GM19455 (cell line): ENCODE data around the gene GRM3.

Experiments
- ATAC-seq: cut with Tn5 transposase; IDR thresholded peaks from one replicate; pipeline ENCODE4 v1.9.1; 2021; ENCODE audit not compliant: unreplicated experiment

GRM3 gene

DNA sequence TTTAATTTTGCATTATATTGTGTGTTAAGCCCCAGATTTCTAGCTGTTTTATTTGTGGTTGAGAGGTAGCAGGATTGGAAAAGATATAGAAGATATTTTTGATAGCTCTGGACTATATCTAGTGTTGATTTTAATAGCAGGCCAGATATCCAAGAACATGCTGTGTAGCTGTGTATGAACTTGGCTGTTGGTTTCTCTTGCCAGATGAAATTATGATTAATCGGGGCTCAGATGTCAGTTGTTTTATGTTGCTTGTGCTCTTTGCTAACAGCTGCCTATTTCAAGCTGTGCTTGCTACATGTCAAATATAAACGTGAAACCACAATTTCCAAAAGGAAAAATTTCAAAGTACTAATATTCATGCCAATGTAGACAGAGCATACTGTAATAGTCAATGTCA is 141.1 kb downstream of the GRM3 start:
- no peak for ATAC-seq

DNA sequence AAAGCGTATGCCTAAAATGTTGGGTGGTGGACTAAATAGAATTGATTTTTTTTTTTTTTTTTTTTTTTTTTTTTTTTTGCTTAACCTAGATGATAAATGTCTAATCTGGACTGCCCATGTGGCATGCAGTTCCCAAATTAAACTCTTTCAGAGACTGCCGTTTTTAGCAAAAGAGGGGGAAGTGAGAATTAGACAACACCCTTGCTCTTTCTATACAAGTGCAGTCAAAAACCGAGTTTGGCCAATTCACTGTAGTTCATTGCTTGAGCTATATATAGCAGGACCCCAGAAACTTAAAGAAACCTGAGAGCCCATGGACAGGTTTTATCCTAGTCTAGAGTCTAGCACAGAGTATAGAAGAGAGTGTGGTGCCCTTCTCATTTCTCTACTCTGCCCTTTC is 141.9 kb downstream of the GRM3 start:
- ATAC-seq = peak; percentile 83

DNA sequence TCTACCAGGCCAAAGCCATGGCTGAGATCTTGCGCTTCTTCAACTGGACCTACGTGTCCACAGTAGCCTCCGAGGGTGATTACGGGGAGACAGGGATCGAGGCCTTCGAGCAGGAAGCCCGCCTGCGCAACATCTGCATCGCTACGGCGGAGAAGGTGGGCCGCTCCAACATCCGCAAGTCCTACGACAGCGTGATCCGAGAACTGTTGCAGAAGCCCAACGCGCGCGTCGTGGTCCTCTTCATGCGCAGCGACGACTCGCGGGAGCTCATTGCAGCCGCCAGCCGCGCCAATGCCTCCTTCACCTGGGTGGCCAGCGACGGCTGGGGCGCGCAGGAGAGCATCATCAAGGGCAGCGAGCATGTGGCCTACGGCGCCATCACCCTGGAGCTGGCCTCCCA is 142.7 kb downstream of the GRM3 start:
- no peak for ATAC-seq

DNA sequence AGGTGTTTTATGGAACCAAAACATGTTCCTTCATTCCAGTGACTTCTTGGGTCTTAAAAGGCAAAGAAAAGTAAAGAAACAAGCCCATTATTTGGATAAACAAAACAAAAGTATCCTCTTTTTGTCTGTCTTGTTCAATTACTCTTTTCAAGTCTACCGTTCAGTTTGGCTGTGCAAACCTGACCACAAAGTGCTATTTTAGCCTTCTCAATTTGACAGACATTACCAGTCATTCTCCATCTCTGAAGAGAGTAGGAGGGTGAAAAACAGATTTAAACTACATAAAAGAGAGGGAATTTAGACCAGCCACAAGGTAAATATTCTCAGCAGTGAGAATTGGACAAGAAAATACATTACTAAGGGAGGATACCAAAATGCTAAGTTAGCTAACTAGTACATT is 145.2 kb downstream of the GRM3 start:
- peak; percentile 48 for ATAC-seq

DNA sequence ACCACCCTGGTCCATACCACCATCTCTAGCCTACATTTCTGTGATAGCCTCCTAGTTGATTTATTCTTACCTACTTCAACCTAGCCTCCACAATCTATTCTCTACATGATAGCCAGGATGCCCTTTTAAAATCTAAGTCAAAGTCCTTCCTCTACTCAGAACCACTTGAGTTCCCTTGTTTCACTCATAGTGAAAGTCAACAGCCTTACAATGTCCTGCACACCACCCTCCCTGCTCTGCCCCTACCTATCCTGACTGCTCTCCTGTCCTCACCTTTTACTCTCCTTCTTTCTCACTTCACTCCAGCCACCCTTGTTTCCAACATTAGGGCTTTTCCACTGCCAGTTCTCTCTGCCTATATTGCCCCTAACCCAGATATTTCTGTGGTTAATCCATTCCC is 146.7 kb downstream of the GRM3 start:
- ATAC-seq = peak; percentile 46

DNA sequence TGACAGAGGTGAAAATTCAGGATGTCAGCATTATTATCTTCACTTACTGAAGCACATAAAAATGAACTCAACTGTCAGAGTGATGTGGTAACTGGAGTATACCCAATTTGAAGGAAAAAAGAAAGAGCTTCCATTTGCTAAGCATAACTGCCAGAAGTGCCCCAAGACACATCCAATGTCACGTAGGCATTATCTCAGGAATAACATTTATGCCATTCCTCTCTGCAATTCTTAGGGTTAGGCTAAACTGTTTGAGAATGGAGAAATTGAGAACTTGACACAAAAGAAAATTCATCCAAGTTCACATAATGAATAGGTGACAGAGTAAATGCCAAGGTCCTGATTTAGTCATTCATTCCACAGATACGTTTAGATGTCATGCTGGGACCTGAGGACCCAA is 148.6 kb downstream of the GRM3 start:
- ATAC-seq = no peak

DNA sequence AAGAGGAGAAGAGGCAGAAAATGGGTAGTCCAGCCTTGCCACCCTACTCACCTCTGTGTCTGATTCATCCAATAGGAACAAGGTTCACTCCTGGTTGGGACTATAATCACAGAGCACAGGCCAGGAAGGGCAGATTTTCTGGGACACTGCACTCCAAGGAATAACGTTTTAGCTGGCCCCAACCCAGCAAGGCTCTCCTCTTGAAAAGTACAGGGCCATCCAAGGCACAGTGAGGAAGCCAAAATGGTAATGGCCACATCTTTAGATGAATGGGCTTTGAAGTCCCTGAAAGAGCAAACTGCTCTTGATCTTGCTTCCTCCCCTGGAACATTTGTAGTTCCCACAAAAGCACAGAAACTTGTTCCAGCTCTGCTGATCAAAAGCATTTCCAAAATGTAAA is 149.4 kb downstream of the GRM3 start:
- ATAC-seq = no peak

DNA sequence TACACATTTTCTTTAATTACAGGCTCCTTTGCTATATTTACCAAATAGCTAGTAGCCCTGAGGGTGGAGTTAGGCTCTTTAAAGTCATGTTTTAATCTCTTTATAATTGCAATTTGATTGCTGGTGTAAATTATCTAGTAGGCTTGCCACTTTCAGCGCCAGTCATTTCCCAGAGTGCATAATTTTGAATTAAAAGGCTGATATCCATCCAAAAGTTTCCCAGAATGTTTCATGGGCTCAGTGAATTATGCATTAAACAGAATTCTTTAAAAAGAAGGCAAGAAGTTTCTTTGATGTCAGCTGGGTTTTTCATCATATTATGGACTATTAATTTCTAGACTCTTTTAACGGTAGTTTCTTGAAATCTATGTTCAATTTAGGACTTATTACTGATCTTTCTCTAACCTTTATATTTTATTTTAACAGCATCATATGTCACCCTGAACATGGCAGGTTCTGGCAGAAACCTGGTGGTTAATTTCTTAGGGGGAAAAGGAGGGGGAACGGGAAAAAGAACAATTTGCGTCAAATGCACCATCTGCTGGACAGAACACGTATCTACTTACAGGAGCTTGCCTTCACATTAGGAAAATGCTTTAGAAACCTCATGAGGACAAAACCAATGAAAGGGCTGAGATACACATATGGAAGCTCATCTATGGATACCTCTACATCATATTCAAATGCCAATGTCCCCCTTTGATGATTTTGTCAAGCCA is 171.1 kb downstream of the GRM3 start:
- ATAC-seq = peak; percentile 68

DNA sequence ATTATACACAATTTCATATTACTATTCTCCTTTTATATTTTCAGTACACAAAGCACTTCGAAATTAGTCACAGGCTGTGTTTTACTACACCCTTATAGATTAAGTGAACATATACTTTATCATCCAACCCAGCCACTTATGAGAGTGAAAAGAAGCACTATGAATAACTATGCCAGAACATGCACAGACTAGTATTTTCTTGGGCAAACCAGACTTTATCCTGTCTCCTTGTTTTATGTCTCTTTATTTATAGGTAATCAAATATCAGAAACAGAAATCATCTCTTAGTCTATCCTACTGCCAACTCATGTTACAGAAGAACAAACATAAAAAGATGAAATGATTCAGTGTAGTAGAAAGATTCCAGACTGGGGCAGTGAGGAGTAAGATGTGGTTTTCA is 171.8 kb downstream of the GRM3 start:
- ATAC-seq = no peak

DNA sequence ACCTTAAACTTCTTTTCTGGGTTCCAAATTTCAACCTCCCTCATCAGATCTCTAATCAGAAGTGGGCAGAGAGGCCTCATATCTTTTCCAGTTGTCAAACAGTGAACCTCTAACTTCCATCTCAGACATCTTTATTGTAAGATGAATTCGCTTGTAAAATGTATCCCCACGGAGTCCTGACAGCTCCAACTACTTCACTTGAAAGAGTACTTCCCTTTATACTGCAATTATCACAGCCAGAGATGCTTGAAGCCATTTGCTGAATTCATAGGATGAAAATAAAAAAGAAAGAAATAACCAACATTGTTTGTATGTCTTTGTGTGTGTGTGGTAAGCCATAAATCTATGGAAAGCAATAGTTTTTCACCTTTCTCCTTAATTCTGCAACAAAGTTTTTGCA is 175.2 kb downstream of the GRM3 start:
- no peak for ATAC-seq

DNA sequence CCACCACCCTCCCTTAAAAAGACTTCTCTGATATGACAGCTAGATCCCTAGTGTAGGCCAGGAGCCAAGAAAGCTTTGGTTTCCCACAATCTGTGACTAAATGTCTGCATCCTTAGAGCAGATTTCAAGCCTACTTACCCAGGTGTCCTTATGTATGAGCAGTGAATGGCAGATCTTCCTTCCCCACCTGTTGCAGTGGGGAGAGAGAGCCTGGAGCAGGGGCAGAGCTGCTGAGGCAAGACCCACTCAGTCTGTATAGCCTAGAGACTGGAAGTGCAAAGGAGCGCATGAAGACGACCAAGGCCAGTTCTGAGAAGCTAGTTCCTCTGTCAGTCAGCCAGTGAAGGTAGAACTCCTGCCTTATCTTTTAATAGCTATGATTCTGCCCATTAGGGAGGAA is 180.1 kb downstream of the GRM3 start:
- ATAC-seq = no peak

DNA sequence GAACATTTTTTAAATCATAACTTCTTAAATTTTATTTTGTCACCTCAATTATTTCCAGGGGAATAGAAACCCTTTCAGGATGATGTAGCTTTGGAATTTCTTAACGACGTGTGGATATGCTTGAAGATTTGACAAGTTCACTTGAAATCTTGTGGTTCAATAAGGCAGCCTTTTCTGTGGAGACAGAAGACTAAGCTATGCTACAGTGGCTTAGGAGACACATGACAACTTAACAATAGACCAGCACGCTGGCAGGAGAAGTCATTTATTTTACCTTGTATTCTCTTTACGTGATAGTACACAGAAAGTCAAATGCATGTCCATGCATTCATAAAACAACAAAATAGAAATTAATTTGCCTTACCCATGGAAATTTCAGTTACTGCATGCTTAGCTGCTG is 181.6 kb downstream of the GRM3 start:
- no peak for ATAC-seq

DNA sequence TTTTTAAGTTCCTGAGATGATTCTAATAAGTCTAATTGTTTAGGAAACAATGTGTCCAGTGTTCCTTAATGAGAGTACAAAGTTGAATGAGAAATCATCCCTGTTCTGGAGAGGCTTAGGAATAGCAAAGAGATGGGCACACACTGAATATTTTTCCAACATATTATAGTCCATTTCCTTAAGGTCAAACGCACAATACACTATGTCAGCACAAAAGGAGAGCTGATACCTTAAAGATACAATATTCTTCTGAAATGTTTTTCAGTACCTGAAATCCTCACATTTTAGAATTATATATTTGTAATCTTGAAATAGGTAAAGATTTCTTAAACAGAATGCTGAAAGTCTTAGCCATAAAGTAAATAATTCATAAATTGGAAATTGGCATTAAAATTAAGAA is 183.2 kb downstream of the GRM3 start:
- ATAC-seq = no peak

DNA sequence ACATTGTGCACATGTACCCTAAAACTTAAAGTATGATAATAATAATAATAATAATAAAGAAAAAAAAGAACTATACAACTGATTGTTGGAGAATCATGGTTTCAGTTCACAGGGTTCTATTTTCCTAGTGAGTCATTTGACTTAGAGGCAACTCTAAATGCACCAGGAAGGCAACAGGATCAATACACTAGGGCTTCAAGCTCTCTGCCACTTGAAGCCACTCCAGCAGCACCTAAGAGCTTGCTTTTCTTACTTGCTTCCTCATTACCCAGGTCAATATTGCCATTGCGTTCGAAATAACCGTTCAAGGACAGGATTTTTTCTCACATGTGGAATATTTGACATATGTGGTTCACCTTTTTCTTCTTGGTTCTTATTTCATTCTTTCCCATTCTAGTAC is 189.7 kb downstream of the GRM3 start:
- ATAC-seq = no peak

DNA sequence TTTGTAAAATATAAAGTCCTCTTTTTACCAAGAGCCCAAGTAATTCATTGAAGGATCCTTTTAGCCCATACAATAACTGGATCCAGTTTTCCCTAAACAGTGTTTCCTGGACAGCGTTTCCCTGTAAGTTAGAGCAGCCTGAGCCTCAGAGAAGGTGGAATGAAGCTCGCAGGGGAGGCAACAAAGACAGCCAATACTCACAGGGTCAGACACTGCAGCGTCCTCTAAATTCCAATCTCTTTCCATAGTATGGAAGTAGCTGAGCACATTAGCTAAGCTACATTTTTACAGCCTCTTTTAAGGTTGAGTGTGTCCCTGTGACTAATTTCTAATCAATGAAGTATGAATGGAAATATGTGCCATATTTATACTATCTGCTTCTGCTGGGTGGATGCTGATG is 193.5 kb downstream of the GRM3 start:
- no peak for ATAC-seq

DNA sequence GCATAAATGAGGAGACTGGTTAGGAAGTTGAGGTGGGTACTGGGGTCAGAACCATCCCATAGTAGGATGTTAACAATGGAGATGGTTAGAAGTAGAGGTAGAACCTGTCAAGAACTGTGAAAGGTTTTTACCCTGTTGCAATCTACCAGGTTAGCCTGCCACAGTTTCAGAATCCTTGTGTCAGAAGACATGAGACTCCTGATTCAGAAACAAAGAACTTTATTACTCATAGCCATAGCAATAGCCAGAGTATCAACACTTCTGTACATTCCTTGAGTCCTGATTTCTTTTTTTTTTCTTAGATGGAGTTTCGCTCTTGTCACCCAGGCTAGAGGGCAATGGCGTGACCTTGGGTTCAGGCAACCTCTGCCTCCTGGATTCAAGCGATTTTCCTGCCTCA is 200.9 kb downstream of the GRM3 start:
- ATAC-seq = peak; percentile 53

DNA sequence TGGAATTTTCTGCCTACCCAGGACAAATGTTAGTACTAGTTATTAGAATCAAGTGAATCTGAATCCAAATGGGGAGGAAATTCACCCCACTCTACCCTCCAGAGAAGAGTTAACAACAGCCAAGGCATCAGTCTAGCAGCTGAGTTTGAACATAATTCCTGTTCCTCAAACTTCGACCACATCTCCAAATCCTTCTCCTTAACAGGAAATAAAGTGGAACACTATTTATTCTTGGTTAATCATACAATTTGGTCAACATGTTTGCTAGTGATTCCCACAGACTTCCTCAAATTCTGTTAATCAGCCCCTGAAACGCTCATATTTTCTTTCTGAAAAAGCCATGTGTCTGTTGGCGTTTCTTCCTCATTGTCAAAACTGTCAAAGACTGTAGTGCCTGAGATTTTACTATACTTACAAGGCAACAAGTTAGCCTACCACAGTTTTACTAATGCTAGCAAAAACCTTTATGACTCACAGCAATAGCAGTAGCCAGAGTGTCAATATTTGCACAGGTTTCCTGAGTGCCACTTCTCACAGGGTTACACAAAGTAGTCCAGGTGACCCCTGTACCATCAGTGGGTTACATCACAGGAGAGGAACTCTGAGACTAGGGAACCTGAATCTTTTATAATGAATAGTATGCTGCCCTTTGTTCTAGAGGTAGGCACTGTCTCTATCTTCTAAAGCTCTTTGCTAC is 202.9 kb downstream of the GRM3 start:
- ATAC-seq = no peak

DNA sequence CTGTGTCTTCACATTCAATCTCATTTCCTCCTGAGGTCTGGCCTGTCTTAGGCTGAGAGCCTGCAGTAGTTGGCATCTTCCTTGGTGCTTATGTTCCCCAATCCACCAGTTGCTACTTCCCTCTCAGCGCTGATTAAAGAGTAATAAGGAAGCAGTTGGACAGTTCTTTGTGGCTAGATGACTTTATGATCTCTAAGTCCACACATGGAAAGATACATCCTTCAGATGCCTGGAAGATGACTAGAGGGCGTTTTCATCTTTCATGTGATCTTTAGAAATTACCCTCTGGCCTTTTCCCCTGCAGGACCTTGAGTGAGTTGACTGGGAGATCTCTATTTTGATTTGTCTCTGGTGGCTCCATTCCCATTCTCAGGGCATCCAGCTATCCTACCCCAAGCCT is 204.5 kb downstream of the GRM3 start:
- ATAC-seq = no peak

DNA sequence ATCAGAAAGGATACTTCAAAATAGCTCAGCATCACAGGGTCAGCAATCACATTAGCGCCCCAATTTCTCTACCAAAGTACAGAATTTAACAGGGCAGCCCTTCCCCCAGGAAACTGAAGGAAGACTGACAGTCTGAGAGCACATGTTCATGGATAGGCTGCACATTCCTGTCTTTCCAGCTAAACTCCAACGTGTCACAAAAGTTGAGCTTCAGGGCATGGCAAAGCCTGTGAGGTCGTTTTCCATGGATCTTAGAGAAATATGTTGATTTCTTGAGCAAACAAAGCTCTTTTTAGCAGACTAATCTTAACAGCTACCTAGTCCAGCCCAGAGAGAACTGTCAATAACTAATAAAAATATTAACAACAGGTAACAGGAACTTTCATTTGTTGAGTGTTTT is 207.9 kb downstream of the GRM3 start:
- ATAC-seq = no peak

DNA sequence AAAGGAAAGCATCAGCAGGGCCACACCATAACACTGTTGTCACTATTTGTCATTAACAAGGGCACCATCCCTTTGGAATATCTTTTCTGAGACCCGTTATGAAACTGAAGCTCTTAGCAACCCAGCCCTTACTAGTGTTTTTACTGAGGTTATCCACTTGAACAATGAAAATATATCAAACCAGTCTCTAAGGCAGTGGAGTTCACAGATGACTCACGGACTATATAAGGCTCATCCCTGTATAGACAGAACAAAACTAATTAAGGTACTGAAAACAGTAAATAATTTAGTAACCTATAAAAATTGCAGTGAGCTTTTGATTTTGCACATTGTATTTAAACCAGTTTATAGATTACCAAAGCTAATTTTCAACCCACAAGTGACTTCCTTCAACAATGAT is 219.7 kb downstream of the GRM3 start:
- ATAC-seq = no peak

DNA sequence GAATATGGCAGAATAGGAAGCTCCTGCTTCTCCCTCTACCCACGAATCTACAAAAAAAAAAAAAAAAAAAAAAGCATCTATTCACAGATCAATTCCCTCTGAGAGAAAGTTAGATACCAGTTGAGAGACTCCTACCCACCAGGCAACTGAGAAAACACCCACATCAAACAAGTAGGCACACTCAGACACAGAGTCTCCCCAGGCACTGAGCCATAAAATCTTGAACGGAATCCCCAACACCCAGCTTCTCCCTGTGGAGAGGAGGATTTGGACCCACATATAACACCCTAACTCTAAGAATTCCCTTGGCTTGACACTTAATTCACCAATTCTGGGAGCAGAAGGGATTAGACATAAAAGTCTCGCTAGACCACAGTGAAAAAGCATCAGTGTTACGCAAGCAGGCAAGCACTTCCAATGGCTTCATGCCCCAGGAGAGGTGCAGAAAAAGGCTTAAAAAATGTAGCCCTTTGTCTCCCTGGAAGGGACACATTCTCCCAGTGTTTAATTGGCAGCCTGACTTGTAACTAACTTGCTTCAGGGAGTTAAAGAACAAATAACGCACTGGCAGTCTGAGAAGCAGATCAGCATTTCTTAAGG is 223.6 kb downstream of the GRM3 start:
- no peak for ATAC-seq

DNA sequence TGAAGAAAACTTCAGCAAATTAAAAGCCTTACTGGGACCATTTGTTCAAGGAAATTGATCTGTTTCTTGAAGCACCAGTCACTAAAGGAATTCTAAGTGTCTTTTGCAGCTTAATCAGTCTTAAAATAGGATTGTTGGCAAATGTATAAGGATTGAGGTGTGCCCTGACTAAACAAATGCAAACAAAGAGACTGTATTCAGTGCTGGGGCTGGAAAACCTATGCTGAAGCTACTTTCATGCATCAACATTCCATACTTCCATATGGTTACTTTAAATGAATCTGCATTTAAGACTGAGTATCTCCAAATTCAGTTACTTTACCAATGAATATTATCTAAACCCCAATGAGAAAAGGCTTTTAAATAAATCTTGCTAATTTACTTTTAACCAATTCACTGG is 232.4 kb downstream of the GRM3 start:
- ATAC-seq = no peak

DNA sequence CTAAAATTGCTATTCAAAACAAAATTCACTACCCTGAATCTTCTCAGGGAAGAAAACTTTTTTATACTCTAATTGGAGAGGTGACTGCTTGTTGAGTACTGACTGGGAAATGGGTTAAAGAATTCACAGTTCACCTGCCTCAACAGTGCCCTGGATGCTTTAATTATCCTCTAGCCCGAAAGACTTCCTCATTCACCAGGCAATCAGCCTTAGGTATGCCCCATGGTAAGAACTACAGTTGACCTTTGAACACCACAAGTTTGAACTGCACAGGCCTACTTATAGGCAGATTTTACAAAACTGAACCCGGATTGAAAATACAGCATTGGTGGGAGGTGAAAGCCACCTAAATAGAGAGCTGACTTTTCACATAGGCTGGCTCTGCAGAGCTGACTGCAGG is 240.4 kb downstream of the GRM3 start:
- ATAC-seq = no peak
